Neutrophil (primary cell): Measurements from ENCODE around the gene RHOH.
"Not testable (repeated sequence)": the region's sequence is repeated elsewhere in the genome, so short reads cannot be mapped to it uniquely, and the experiment has no call there.

Experiments
- H3K27ac ChIP-seq: fragments of 200-600 bp; sonication (generic); 2 replicates; pipeline ENCODE4 v1.5.1; 2016; ENCODE audit warnings: mild to moderate bottlenecking, moderate library complexity
- H3K27me3 ChIP-seq: fragments of 200-600 bp; sonication (generic); 2 replicates; pipeline ENCODE4 v1.6.0; 2016; ENCODE audit warnings: mild to moderate bottlenecking
- H3K36me3 ChIP-seq: fragments of 200-600 bp; sonication (generic); 2 replicates; pipeline ENCODE4 v1.5.1; 2017
- H3K4me1 ChIP-seq, 2 experiments: fragments of 200-600 bp in 1 of 2; sonication (generic) in 1 of 2; 1 replicate in 1 of 2; 2 replicates in 1 of 2; pipeline versions ENCODE4 v1.5.1 to v1.6.1; 2013 to 2016; ENCODE audit warnings: low read depth in 1 of 2, low read length in 1 of 2, mild to moderate bottlenecking in 1 of 2, moderate library complexity in 1 of 2; ENCODE audit not compliant: control insufficient read depth in 1 of 2, insufficient read depth in 1 of 2
- H3K4me3 ChIP-seq, 2 experiments: fragments of 200-600 bp in 1 of 2; sonication (generic) in 1 of 2; 1 replicate in 1 of 2; 2 replicates in 1 of 2; pipeline ENCODE4 v1.5.1; 2013 to 2016; ENCODE audit warnings: low read depth in 1 of 2, low read length in 1 of 2, mild to moderate bottlenecking in 1 of 2, moderate library complexity in 1 of 2
- H3K9me3 ChIP-seq: fragments of 200-600 bp; sonication (generic); 2 replicates; pipeline ENCODE4 v1.5.1; 2016
- CTCF ChIP-seq: fragments of 200-600 bp; sonication (generic); IDR thresholded peaks from 2 replicates; pipeline ENCODE4 v1.5.1; 2016; ENCODE audit warnings: antibody characterized with exemption

The RHOH gene

GRCh38 chr4:40281913-40282312 lies 85.1 kb downstream of the RHOH start:
- Histone ChIP-seq H3K9me3 (no peaks in the 10 kb centered on the region), H3K27me3 (no peaks in the 10 kb centered on the region), H3K4me1 (no peaks in the 10 kb centered on the region), H3K4me3 (no peak overlapping the region), H3K36me3 (no peaks in the 10 kb centered on the region), H3K27ac (no peak overlapping the region)
- TF ChIP-seq CTCF = no peak

GRCh38 chr4:40282857-40283256 lies 86.0 kb downstream of the RHOH start:
- H3K9me3 ChIP-seq, H3K27me3 ChIP-seq, H3K36me3 ChIP-seq, H3K27ac ChIP-seq, H3K4me1 ChIP-seq, H3K4me3 ChIP-seq: not testable (repeated sequence)

GRCh38 chr4:40283413-40283812 lies 86.6 kb downstream of the RHOH start:
- no peaks in the 10 kb centered on the region for H3K9me3 ChIP-seq
- no peaks in the 10 kb centered on the region for H3K36me3 ChIP-seq
- H3K27ac ChIP-seq = no peak overlapping the region
- TF ChIP-seq CTCF = no peak
- no peaks in the 10 kb centered on the region for H3K27me3 ChIP-seq
- no peaks in the 10 kb centered on the region for H3K4me1 ChIP-seq
- H3K4me3 ChIP-seq = no peak overlapping the region

GRCh38 chr4:40283968-40284367 lies 87.1 kb downstream of the RHOH start:
- Histone ChIP-seq H3K27me3 (no peaks in the 10 kb centered on the region), H3K4me1 (no peaks in the 10 kb centered on the region), H3K36me3 (no peaks in the 10 kb centered on the region), H3K9me3 (no peaks in the 10 kb centered on the region), H3K27ac (no peak overlapping the region), H3K4me3 (no peak overlapping the region)
- no peak for TF ChIP-seq CTCF

- H3K27ac ChIP-seq = no peak overlapping the region
- no peaks in the 10 kb centered on the region for H3K27me3 ChIP-seq
- H3K36me3 ChIP-seq = no peaks in the 10 kb centered on the region
- no peak overlapping the region for H3K4me3 ChIP-seq
- TF ChIP-seq CTCF = no peak
- peaks cover 8 to 10% of the 10 kb centered on the region in 2 experiments for H3K4me1 ChIP-seq
- H3K9me3 ChIP-seq = no peaks in the 10 kb centered on the region
Measured at GRCh38 chr4:40285692-40286091, 88.9 kb downstream of the RHOH start.

- Histone ChIP-seq H3K4me3 (no peak overlapping the region), H3K9me3 (no peaks in the 10 kb centered on the region), H3K36me3 (no peaks in the 10 kb centered on the region), H3K27me3 (no peaks in the 10 kb centered on the region), H3K4me1 (peaks cover 8 to 14% of the 10 kb centered on the region in 2 experiments), H3K27ac (no peak overlapping the region)
- TF ChIP-seq CTCF = no peak
Measured at GRCh38 chr4:40288566-40288965, 91.7 kb downstream of the RHOH start.
